GM18868 (cell line): ENCODE measurements around the gene HSF5.
"Not testable (repeated sequence)": the region's sequence is repeated elsewhere in the genome, so short reads cannot be mapped to it uniquely, and the experiment has no call there.

Experiments used
- ATAC-seq: cut with Tn5 transposase; IDR thresholded peaks from one replicate; pipeline ENCODE4 v1.9.1; 2021; ENCODE audit warnings: mild to moderate bottlenecking, moderate library complexity; ENCODE audit not compliant: unreplicated experiment

The HSF5 gene

GRCh38 chr17:58484600-58484999, 3.6 kb downstream of the HSF5 start:
- ATAC-seq = no peak

DNA sequence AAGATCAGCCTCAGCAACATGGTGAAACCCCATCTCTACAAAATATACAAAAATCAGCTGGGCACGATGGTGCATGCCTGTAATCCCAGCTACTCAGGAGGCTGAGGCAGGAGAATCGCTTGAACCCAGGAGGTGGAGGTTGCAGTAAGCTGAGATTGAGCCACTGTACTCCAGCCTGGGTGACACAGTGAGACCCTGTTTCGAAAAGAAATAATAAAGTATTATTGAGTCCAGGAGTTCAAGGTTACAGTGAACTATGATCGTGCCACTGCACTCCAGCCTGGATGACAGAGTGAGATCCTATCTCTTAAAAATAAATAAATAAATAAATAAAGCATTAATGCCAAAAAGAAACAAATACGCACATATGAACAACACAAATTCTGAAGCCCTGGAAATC, 6.4 kb downstream of the HSF5 start:
- not testable (repeated sequence) for ATAC-seq

- ATAC-seq = no peak
Observed at GRCh38 chr17:58480090-58480489, 8.1 kb downstream of the HSF5 start.

GRCh38 chr17:58476812-58477211, 11.4 kb downstream of the HSF5 start:
- ATAC-seq = no peak

DNA sequence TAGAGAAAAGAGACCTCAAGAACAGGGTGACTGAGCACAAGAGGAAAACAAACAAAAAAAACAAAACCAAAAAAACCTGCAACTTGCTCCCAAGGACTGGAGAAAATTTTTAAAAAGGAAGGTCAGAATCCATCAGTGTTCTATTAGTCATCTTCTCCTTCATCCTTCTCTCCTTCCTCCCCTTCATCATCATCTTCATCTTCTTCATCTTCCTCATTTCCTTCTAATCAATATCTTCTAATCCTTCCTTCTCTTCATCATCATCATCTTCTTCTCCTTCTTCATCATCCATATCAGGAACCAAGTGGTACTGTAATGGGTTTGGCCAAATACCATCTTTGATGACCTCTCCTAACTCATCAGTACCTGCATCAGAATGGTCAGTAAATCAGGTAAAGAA, 12.2 kb downstream of the HSF5 start:
- ATAC-seq = no peak

DNA sequence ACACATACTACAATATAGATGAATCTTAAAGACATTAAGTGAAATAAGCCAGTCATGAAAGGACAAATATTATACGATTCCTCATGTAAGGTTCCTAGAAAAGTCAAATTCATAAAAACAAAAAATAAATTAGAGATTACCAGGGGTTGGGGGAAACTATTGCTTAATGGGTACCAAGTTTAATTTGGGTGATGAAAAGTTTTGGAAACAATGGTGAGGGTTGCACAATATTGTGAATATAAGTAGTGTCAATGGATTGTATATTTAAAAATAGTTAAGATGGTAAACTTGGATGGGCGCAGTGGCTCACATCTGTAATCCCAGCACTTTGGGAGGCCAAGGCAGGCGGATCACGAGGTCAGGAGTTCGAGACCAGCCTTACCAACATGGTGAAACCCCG, 17.9 kb downstream of the HSF5 start:
- no peak for ATAC-seq

DNA sequence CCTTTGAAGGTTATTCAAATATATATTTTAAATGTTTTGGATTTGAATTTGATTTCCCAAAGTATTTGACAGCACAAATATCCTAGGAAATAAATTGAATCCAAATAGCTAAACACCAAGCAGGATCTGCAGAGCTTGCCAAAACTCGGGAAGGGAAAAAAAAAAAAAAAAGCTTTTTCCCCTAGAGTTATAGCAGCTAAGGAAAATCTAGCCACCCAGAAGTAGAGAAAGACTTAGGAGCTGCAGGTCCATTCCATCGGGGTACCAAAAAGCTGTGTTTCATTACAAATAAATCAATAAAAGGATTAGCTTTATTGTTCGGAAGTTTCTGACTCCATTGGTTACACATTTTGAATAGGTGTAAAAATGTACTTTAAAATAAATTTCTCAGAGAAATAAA, 19.3 kb downstream of the HSF5 start:
- ATAC-seq = no peak

- no peak for ATAC-seq
Observed at GRCh38 chr17:58455491-58455890, 32.7 kb downstream of the HSF5 start.

DNA sequence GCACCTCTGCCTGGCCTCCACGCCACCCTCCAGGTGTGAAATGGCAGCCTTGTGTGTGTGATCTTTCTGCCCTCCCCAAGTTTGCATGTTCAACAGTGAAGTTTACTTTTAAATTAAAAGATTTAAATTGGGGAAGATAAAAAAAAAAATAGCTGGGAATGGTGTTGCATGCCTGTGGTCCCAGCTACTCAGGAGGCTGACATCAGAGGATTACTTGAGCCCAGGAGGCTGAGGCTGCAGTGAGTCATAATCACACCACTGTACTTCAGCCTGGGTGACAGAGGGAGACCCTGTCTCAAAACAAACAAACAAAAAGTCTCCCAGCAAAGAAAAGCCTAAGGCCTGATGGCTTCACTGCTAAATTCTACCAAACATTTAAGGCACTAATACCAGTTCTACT, 35.5 kb downstream of the HSF5 start:
- no peak for ATAC-seq

DNA sequence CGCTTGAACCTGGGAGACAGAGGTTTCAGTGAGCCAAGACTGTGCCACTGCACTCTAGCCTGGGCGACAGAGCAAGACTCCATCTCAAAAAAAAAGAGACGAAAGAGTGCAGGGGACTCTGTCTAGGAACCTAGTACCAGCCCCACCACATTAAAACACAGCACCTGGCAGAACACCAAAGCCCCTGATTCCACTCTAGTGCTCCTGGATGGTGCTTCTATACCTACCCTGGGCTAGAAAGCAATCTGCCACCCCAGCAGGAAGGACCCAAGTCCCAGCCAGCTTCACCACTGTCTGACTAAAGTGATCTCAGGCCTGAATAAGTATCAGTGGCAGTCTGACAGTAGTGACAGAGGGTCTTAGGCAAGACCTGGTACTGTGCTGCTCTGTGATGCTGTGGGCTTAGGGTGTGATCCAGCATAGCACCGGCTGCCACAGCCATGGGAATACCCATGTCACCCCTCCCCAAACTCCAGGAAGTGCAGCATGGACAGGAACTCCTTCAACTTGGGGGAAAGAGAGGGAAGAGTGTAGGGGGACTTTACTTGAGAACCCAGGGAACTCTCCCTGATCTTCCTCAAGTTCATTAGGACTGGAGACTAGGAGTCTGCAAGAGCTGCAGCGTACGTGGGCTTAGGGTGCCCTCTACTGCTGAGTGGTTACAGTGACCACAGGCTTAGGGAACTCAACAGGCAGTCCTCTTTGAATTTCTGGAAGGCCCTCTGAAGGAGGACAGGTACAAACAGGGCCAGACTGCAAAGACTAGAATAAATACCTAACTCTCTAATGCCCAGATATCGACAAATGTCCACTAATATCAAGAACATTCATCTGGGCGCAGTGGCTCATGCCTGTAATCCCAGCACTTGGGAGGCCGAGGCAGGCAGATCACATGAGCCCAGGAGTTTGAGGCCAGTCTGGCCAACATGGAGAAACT, 40.9 kb downstream of the HSF5 start:
- ATAC-seq = peak; percentile 54

DNA sequence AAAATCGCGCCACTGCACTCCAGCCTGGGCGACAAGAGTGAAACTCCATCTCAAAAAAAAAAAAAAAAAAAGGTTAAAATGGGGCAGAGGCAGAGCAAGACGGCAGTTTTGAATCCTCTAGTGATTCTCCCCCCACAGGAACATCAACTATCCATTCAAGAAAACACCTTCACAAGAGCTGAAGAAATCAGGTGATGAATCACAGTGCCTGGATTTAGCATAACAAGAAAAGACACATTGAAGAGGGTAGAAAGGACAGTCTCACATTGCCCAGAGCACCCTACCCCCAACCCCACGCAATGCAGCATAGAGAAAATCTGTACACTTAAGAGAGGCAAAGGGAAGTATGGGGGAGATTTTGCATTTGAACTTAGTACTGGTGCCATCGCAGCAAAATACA, 42.1 kb downstream of the HSF5 start:
- ATAC-seq = no peak

- ATAC-seq = no peak
Observed at GRCh38 chr17:58436805-58437239, 51.4 kb downstream of the HSF5 start.

DNA sequence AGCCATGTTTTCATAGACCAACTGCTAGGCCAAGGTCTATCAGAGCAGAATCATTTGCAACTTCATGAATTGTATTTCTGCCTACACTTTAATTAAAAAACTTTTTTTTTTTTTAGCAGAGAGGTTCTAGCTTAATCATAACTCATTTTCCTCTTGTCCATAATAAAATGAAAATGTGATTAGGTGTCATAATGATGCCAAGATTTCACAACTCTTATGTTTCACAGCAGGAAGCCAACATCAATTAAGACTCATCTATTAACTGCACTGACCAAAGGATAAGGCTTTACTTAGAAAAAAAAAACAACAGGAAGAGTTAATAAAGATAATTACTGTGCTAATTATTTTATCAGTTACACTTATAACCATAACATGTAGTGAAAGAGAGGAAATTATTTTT, 52.0 kb downstream of the HSF5 start:
- ATAC-seq = no peak

GRCh38 chr17:58432806-58433573, 55.2 kb downstream of the HSF5 start:
- no peak for ATAC-seq

DNA sequence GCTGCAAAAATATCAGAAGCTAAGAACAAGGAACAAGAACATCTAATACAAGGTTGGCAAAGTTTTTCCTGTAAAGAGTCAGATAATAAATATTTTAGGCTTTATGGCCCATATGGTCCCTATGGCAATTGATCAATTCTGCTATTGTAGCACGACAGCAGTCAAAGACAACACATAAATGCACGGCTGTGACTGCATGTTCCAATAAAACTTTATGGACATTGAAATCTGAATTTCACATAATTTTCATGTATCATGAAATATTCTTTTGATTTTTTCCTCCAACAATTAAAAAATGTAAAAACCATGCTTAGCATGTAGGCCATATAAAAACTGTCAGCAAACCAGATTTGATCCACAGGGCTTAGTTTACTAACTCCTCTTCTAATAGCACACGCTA, 60.4 kb downstream of the HSF5 start:
- ATAC-seq = no peak

- ATAC-seq = no peak
Observed at GRCh38 chr17:58421711-58422110, 66.5 kb downstream of the HSF5 start.

GRCh38 chr17:58420827-58421226, 67.4 kb downstream of the HSF5 start:
- no peak for ATAC-seq

DNA sequence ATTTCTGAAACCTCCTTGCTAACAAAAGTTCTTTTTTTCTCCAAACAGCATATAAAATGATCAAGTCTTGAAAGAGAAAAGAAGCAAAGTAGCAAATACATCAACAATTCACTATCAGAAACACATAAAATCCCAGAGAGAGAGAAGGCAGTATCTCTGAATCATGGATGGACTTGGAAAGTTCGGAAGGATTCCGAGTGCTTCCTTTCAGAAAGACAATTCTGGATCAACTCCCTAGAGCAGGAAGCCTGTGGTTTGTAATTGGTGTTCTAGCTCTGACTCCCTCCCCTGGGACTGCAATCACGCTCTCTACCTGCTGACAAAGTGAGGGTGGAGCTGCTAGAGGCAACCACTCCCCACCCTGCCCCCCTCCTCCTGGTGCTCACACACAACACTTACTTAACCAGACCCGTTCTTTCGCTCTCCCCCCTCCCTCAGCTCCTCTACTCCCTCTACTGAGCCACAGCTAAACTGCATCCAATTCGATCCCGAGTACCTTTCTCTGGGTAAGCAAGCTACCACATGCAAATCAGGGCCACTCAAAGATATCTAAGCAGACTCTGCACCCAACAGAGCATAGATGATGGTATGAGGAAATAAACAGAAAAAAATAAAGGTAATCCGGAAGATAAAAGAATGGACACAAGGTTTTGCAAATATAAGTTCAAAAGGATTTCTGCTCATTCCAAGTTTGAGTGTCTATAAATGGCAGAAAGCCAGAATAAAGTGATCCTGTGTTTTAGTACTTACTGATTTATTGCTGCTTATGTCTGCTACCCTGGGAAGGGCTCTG, 70.7 kb downstream of the HSF5 start, which contains the start of gene RNF43:
TSS of gene RNF43 (minus strand) at position 235 of the 793 bp plus-strand sequence. CDS start 1,957 bp downstream, outside the sequence.
- ATAC-seq = peak; percentile 96

DNA sequence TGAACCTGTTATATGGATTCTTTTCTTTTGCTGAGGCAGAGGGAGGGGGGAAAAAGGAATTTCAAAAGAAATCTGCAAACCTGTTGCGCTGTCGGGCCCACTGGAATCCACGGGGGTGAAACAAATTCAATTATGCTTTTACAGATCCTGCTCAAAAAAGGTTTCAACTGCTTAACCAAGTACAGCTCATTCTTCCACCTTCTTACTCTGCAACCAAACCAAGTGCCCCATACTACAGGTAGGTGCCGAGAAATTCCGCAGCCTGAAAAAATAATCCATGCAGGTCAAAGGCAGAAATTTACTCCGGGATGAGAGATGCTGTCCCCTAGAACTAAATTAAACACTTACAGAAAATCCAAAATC, 71.3 kb downstream of the HSF5 start:
- no peak for ATAC-seq

GRCh38 chr17:58416396-58416795, 71.8 kb downstream of the HSF5 start:
- no peak for ATAC-seq

GRCh38 chr17:58415371-58416055, 72.7 kb downstream of the HSF5 start:
- ATAC-seq = no peak
